Fibroblast of villous mesenchyme (primary cell): ENCODE results near the gene SRBD1. TPM values are rescaled to one million over a fixed set of nuclear protein-coding genes. Genes with fewer than 3 reads are reported as not detected.

ENCODE experiments used
- DNase-seq: peaks from one replicate; pipeline ENCODE4 v3.0.0-alpha.2; 2010; ENCODE audit warnings: low read depth
- H3K4me3 ChIP-seq: 2 replicates; pipeline ENCODE4 v1.5.1; 2011; ENCODE audit warnings: low read depth, mild to moderate bottlenecking, low read length
- CTCF ChIP-seq: IDR thresholded peaks from 2 replicates; pipeline ENCODE4 v1.5.1; 2012; ENCODE audit warnings: low read depth, mild to moderate bottlenecking, low read length; ENCODE audit not compliant: insufficient read depth
- total RNA-seq: library from RNA; depleted of rRNA; stranded (reverse); fragments of >200 nt; gene quantifications from 2 replicates; pipeline ENCODE4 v1.2.3, GENCODE V29; 2012

SRBD1 gene
- 19.6 and 31.1 TPM in 2 replicates for total RNA-seq

GRCh38 chr2:45611020-45611859, at the start of gene SRBD1:
TSS of gene SRBD1 (minus strand) at chr2:45611267. CDS start at chr2:45605441, 5,826 bp downstream.
- no peak for TF ChIP-seq CTCF
- peak within 1 kb of the TSS; percentile 90 for H3K4me3 ChIP-seq
- DNase-seq = peak; percentile 93

GRCh38 chr2:45654250-45654649, 43.2 kb upstream of the SRBD1 start:
- no peak overlapping the region for H3K4me3 ChIP-seq
- TF ChIP-seq CTCF = no peak
- DNase-seq = no peak

GRCh38 chr2:45653122-45653913, 42.3 kb upstream of the SRBD1 start:
- no peak for DNase-seq
- peak overlapping the region; percentile 83 for H3K4me3 ChIP-seq
- no peak for TF ChIP-seq CTCF

GRCh38 chr2:45652090-45653031, 41.3 kb upstream of the SRBD1 start:
- no peak for TF ChIP-seq CTCF
- DNase-seq = peak; percentile 63

GRCh38 chr2:45651415-45652089, 40.5 kb upstream of the SRBD1 start, which contains the start of gene PRKCE:
TSS of gene PRKCE (plus strand) at chr2:45651675.
- peak within 1 kb of the TSS; percentile 83 for H3K4me3 ChIP-seq
- TF ChIP-seq CTCF = no peak
- no peak for DNase-seq

More at GRCh38 chr2:45652090-45653031, 41.3 kb upstream of the SRBD1 start:
- H3K4me3 ChIP-seq = peak overlapping the region; percentile 83
